ENCODE measurements around the gene RSRP1.

Gene RSRP1

GRCh38 chr1:25217598-25218232, 29.5 kb downstream of the RSRP1 start:
- no peak for DNase-seq (ENCODE audit: low read depth, low spot score)

- DNase-seq (ENCODE audit: low read depth, low spot score) = no peak
These were observed 30.2 kb downstream of the RSRP1 start for GRCh38 chr1:25217015-25217414.

DNA sequence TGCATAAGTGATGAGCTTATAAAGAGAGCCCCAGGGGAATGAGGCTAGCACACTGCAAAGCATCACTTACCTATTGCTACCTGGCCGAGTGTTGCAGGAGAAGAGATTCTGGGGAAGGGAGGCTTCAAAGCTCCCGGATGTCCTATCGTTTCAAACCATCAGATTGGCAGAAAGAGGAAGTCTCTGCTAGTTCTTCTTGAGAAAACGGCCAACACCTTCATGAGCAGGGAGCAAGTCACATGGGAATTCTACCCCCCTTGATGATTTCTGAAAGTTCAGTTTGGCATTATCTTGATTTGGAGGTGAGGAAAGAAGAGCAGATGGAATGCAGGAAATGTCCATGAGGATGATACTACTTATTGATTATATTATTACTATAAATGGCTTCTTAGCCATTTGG, 31.1 kb downstream of the RSRP1 start:
- DNase-seq (ENCODE audit: low read depth, low spot score) = no peak

DNA sequence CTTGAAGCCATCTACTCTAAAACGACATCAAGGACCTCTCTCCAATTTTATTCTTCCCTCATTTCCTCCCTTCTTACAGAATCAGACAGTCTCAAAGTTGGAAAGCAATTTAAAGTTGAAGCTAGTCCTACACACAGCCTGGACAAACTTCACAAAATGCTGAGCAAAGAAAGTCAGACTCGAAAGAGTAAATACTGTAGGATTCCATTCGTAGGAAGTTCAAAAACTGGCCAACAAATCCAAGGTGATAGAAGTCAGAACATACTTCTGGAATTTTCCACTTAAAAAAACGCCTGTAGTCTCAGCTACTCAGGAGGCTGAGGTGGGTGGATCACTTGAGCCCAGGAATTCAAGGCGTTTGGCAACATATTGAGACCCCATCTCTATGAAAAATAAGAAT, 34.5 kb downstream of the RSRP1 start:
- DNase-seq (ENCODE audit: low read depth, low spot score) = no peak

DNA sequence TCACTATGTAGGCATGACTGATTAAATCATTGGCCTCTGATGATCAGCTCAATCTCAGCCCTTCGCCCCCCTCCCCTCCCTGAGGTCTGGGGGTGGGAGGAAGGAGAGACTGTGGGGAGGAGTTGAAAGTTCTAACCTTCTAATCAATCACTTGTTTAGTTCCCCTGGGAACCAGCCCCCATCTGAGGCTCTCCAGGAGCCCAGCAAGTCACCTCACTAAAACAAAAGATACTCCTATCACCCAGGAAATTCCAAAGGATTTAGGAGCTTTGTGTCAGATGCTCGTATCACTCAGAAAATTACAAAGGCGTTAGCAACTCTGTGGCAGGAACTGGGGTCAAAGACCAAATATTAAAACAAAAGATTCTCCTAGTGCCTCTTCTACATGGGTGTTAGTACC, 36.5 kb downstream of the RSRP1 start:
- no peak for DNase-seq (ENCODE audit: low read depth, low spot score)

DNA sequence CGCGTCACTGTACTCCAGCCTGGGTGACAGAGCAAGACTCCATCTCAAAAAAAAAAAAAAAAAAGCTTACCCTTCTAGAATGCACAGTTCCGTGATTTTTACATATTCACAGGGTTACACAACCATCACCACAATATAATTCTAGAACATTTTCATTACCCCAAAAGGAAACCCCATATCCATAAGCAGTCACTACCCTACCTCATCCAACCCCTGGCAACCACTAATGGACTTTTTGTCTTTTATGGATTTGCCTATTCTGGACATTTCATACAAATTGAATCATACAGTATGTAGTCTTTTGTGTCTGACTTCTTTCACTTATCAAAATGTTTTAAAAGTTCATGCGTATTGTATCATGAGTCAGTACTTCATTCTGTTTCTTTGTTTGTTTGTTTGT, 37.7 kb downstream of the RSRP1 start:
- no peak for DNase-seq (ENCODE audit: low read depth, low spot score)

DNA sequence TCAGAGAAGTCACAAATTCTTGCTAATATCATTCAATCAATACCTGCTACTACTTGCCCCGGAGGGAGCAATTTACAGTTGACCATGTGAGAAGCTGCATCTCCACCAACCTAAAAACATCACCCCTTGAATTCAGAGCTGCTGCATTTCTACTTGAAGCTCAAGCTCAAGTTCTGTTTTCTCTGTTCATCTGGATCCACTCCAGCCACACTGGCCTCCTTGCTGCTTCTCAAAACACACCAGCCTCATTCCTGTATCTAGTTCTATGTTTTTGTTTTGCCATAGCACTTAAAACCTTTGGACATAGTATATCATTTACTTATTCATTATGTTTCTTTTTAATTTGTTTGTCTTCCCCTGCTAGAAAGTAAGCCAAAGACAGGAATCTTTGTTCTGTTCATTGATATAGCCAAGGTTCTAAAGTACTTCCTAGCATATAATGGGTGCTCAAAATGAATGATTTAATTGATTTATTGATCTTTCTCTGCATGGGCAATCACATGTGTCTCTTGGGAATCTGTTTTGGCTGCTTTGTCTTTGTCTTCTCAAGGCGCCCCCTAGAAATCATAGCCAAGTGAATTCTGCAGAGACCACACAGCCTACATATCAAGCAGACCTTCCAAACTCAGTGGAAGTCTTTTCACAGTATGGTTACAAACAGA, 38.6 kb downstream of the RSRP1 start:
- no peak for DNase-seq (ENCODE audit: low read depth, low spot score)

GRCh38 chr1:25208092-25208491, 39.2 kb downstream of the RSRP1 start:
- no peak for DNase-seq (ENCODE audit: low read depth, low spot score)

GRCh38 chr1:25206201-25206600, 41.1 kb downstream of the RSRP1 start:
- no peak for DNase-seq (ENCODE audit: low read depth, low spot score)

DNA sequence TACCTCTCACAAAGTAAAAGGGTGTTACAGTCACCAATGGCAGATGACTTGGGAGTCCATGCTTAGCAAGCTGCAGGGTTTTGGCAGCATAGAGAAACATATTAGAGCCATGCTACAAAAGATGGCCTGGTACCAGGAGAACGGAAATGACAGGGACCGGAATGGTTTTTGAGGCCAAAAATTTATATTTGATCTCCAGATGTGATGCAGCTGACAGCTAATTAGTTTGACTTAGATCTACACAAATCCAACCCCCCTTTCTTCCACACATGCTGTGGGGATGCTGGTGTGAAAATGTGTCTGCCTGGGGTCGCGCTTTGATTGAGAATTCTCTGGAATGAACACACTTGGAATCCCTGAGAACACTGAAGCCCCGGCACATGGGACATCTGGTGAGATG, 41.5 kb downstream of the RSRP1 start:
- no peak for DNase-seq (ENCODE audit: low read depth, low spot score)

GRCh38 chr1:25204797-25205480, 42.3 kb downstream of the RSRP1 start:
- DNase-seq (ENCODE audit: low read depth, low spot score) = peak; percentile 77

- no peak for DNase-seq (ENCODE audit: low read depth, low spot score)
These were observed 46.2 kb downstream of the RSRP1 start for GRCh38 chr1:25201006-25201405.

GRCh38 chr1:25199819-25200620, 47.2 kb downstream of the RSRP1 start:
- DNase-seq (ENCODE audit: low read depth, low spot score) = no peak

- peak; percentile 40 for DNase-seq (ENCODE audit: low read depth, low spot score)
These were observed 48.5 kb downstream of the RSRP1 start for GRCh38 chr1:25198663-25199252.

- no peak for DNase-seq (ENCODE audit: low read depth, low spot score)
These were observed 49.1 kb downstream of the RSRP1 start for GRCh38 chr1:25197982-25198662.

DNA sequence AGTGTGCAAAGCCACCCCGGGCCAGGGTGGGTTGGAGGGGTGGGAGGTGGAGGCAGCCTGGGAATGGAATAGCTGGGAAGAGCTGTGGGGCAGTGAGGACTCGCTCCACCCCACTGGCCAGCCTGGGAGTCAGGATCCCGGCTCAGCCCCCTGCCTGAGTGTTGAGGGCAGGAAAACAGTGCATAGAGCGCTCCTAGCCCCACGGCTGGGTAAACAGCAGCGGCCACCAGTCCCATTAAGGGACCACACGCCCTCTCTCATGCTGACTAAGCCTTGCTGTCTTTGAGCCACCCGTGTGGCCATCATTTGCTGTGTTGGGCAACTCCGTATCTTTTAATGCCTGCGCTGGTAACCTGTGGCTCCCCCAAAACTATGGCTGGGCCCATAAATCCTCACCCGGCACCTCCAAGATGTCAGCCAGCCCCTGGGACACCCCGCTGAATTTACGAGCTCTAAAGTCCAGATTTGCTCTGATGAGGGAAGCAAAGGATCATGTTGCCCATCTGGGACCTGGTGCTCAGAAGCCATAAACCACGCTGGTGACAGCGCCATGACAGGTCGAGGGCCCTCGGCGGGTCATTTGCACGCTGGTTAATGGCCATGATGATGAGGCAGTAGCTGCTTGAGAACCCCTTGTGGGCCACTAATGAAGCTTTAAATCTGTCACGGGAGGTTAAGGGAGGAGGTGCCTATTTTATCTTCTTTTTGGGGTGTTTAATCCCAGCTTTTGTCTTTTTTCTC, 49.8 kb downstream of the RSRP1 start:
- no peak for DNase-seq (ENCODE audit: low read depth, low spot score)

GRCh38 chr1:25196830-25197229, 50.4 kb downstream of the RSRP1 start:
- DNase-seq (ENCODE audit: low read depth, low spot score) = no peak

- DNase-seq (ENCODE audit: low read depth, low spot score) = no peak
These were observed 51.4 kb downstream of the RSRP1 start for GRCh38 chr1:25195835-25196234.

DNA sequence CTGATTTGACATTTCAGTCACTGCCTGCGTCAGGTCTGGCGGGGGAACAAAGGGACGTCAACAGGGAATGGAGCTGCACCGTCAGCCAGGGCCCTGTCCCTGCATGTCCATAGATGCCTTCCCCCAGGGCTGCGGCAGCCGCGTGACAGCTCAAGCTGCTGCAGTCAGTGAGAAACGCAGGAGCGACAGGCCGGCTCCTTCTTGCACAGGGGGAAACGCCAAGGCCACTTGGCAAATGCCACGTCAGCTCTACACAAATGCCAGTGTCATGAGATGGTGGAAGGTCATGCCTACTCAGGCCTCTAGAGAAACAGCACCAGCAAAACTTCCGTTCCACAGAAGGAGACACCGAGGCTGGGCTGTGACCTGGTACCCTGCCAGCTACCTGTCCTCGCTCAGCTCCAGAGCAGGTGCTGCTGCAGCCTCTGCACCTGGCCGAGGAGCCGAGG, 52.7 kb downstream of the RSRP1 start:
- peak; percentile 20 for DNase-seq (ENCODE audit: low read depth, low spot score)

- DNase-seq (ENCODE audit: low read depth, low spot score) = no peak
These were observed 53.2 kb downstream of the RSRP1 start for GRCh38 chr1:25194054-25194453.

Data from astrocyte of the hippocampus (primary cell).